Measurements from ENCODE around the gene ZNF502.

The ZNF502 gene

GRCh38 chr3:44764248-44764647 lies 51.8 kb downstream of the ZNF502 start:
- Histone ChIP-seq H3K9me3 (replicated peaks in 1 of 2; ENCODE audit: control insufficient read depth in 2 of 2, insufficient read depth in 1 of 2, low read depth in 1 of 2, low read length in 2 of 2) (peaks cover 23 to 66% of the 10 kb centered on the region in 2 donors), H3K4me2 (ENCODE audit: insufficient read depth, low read length, poor library complexity, severe bottlenecking) (no peak overlapping the region), H4K8ac (ENCODE audit: low read depth, low read length) (no peak overlapping the region), H2BK12ac (ENCODE audit: low read length) (no peak overlapping the region), H4K91ac (ENCODE audit: low read depth, low read length, poor library complexity) (no peak overlapping the region), H3K4me3 (ENCODE audit: low read length in 2 of 2) (no peak overlapping the region), H3K18ac (ENCODE audit: low read length) (no peak overlapping the region), H3K14ac (ENCODE audit: low read length) (no peak overlapping the region), H2AK5ac (ENCODE audit: low read depth, low read length) (no peak overlapping the region), H2BK15ac (ENCODE audit: low read length) (no peak overlapping the region), H3K4ac (ENCODE audit: low read length) (no peak overlapping the region), H3K27ac (replicated peaks; ENCODE audit: low read length) (no peak overlapping the region), H2BK120ac (ENCODE audit: low read depth, low read length) (no peak overlapping the region), H2BK5ac (ENCODE audit: low read length) (no peak overlapping the region), H3K23ac (ENCODE audit: low read depth, low read length, poor library complexity) (no peak overlapping the region), H3K79me1 (ENCODE audit: low read depth, low read length) (peaks cover 5% of the 10 kb centered on the region), H3K36me3 (replicated peaks in 1 of 2; ENCODE audit: control insufficient read depth in 2 of 2, insufficient read depth in 2 of 2, low read length in 2 of 2) (peaks cover 15 to 58% of the 10 kb centered on the region in 2 donors), H3K4me1 (ENCODE audit: control insufficient read depth in 2 of 2, insufficient read depth in 1 of 2, low read depth in 1 of 2, low read length in 2 of 2) (no peaks in the 10 kb centered on the region), H3K27me3 (ENCODE audit: control insufficient read depth in 3 of 3, insufficient read depth in 3 of 3, low read depth in 1 of 3, low read length in 3 of 3) (no peaks in the 10 kb centered on the region), H3K9ac (ENCODE audit: low read depth, low read length, poor library complexity) (no peak overlapping the region), H2AFZ (ENCODE audit: low read length) (no peak overlapping the region)
- DNase-seq (ENCODE audit: low spot score): no peak

DNA sequence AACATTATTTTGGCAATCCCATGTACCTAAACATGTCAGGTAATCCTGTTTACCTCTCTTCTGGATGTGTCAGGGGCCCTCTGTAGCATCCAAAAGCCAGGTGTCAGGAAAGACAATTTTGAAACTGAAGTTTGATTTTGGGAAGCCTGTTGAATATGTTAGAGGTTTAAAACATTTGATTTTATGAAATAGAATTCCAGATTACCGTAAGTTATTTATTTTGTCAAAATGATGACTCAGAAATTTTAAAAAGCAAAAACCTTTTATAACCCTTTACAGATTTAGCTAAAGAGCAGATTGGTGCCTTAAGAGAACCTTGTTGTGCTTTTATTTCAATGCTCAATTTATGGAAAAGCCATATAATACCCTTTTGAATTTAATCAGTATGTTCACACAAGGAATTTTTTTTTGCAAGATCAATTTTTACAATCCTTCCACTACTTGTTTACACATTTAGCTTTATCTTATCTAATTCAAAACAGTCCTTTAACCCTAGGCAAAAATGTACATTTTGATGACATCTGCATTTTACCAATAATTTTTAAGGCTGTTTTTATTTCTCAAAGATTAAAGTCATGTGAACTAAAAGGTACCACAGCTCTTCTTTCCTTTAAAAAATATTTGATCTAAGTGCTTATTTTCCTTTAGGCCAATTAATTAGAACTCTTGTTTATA lies 59.1 kb downstream of the ZNF502 start:
- H3K9ac ChIP-seq (ENCODE audit: low read depth, low read length, poor library complexity): no peak overlapping the region
- no peak overlapping the region for H2BK120ac ChIP-seq (ENCODE audit: low read depth, low read length)
- H4K8ac ChIP-seq (ENCODE audit: low read depth, low read length): no peak overlapping the region
- H3K79me1 ChIP-seq (ENCODE audit: low read depth, low read length): peaks cover 7% of the 10 kb centered on the region
- no peak for DNase-seq (ENCODE audit: low spot score)
- H3K4me3 ChIP-seq (ENCODE audit: low read length in 2 of 2): no peak overlapping the region
- no peaks in the 10 kb centered on the region for H3K4me1 ChIP-seq (ENCODE audit: control insufficient read depth in 2 of 2, insufficient read depth in 1 of 2, low read depth in 1 of 2, low read length in 2 of 2)
- no peak overlapping the region for H3K4me2 ChIP-seq (ENCODE audit: insufficient read depth, low read length, poor library complexity, severe bottlenecking)
- H3K9me3 ChIP-seq (replicated peaks in 1 of 2; ENCODE audit: control insufficient read depth in 2 of 2, insufficient read depth in 1 of 2, low read depth in 1 of 2, low read length in 2 of 2): peaks cover 29 to 77% of the 10 kb centered on the region in 2 donors
- no peak overlapping the region for H2BK5ac ChIP-seq (ENCODE audit: low read length)
- H2BK12ac ChIP-seq (ENCODE audit: low read length): no peak overlapping the region
- H2AFZ ChIP-seq (ENCODE audit: low read length): no peak overlapping the region
- H3K14ac ChIP-seq (ENCODE audit: low read length): no peak overlapping the region
- no peak overlapping the region for H2BK15ac ChIP-seq (ENCODE audit: low read length)
- H3K4ac ChIP-seq (ENCODE audit: low read length): no peak overlapping the region
- H4K91ac ChIP-seq (ENCODE audit: low read depth, low read length, poor library complexity): no peak overlapping the region
- H2AK5ac ChIP-seq (ENCODE audit: low read depth, low read length): no peak overlapping the region
- H3K27me3 ChIP-seq (ENCODE audit: control insufficient read depth in 3 of 3, insufficient read depth in 3 of 3, low read depth in 1 of 3, low read length in 3 of 3): no peaks in the 10 kb centered on the region
- H3K18ac ChIP-seq (ENCODE audit: low read length): no peak overlapping the region
- no peak overlapping the region for H3K27ac ChIP-seq (replicated peaks; ENCODE audit: low read length)
- no CpG with 5 or more reads among the region's 1 CpG for WGBS, 2 donors (ENCODE audit: extremely low coverage in 2 of 2, insufficient read length in 2 of 2, insufficient replicate concordance in 1 of 2)
- no peak overlapping the region for H3K23ac ChIP-seq (ENCODE audit: low read depth, low read length, poor library complexity)
- H3K36me3 ChIP-seq (replicated peaks in 1 of 2; ENCODE audit: control insufficient read depth in 2 of 2, insufficient read depth in 2 of 2, low read length in 2 of 2): peaks cover 26 to 78% of the 10 kb centered on the region in 2 donors

GRCh38 chr3:44772099-44772442 lies 59.6 kb downstream of the ZNF502 start:
- Histone ChIP-seq H3K4me2 (ENCODE audit: insufficient read depth, low read length, poor library complexity, severe bottlenecking) (no peak overlapping the region), H3K79me1 (ENCODE audit: low read depth, low read length) (peaks cover 7% of the 10 kb centered on the region), H3K18ac (ENCODE audit: low read length) (no peak overlapping the region), H2BK15ac (ENCODE audit: low read length) (no peak overlapping the region), H3K14ac (ENCODE audit: low read length) (no peak overlapping the region), H3K27me3 (ENCODE audit: control insufficient read depth in 3 of 3, insufficient read depth in 3 of 3, low read depth in 1 of 3, low read length in 3 of 3) (no peaks in the 10 kb centered on the region), H2AK5ac (ENCODE audit: low read depth, low read length) (no peak overlapping the region), H2BK120ac (ENCODE audit: low read depth, low read length) (no peak overlapping the region), H3K4me1 (ENCODE audit: control insufficient read depth in 2 of 2, insufficient read depth in 1 of 2, low read depth in 1 of 2, low read length in 2 of 2) (no peaks in the 10 kb centered on the region), H3K23ac (ENCODE audit: low read depth, low read length, poor library complexity) (no peak overlapping the region), H4K91ac (ENCODE audit: low read depth, low read length, poor library complexity) (no peak overlapping the region), H2AFZ (ENCODE audit: low read length) (no peak overlapping the region), H3K9ac (ENCODE audit: low read depth, low read length, poor library complexity) (no peak overlapping the region), H4K8ac (ENCODE audit: low read depth, low read length) (no peak overlapping the region), H3K9me3 (replicated peaks in 1 of 2; ENCODE audit: control insufficient read depth in 2 of 2, insufficient read depth in 1 of 2, low read depth in 1 of 2, low read length in 2 of 2) (peaks cover 29 to 75% of the 10 kb centered on the region in 2 donors), H3K27ac (replicated peaks; ENCODE audit: low read length) (no peak overlapping the region), H2BK5ac (ENCODE audit: low read length) (no peak overlapping the region), H3K4me3 (ENCODE audit: low read length in 2 of 2) (no peak overlapping the region), H2BK12ac (ENCODE audit: low read length) (no peak overlapping the region), H3K36me3 (replicated peaks in 1 of 2; ENCODE audit: control insufficient read depth in 2 of 2, insufficient read depth in 2 of 2, low read length in 2 of 2) (peaks cover 28 to 81% of the 10 kb centered on the region in 2 donors), H3K4ac (ENCODE audit: low read length) (no peak overlapping the region)
- no CpG with 5 or more reads among the region's 1 CpG for WGBS, 2 donors (ENCODE audit: extremely low coverage in 2 of 2, insufficient read length in 2 of 2, insufficient replicate concordance in 1 of 2)
- no peak for DNase-seq (ENCODE audit: low spot score)
